Ovary (tissue), 3 donors: ENCODE data around the gene TRIOBP.

Experiments used
- EP300 ChIP-seq: sonication (generic); formaldehyde crosslinking; IDR thresholded peaks from one replicate; pipeline ENCODE4 v1.6.1; 2017; ENCODE audit warnings: antibody characterized with exemption
- POLR2A ChIP-seq: fragments of 450-650 bp; IDR thresholded peaks from one replicate; pipeline ENCODE4 v1.6.1; 2017; ENCODE audit warnings: antibody characterized with exemption, mild to moderate bottlenecking, moderate library complexity
- TF ChIP-seq, protein P1 (sequence below), 3 donors: fragments of 450-650 bp in 2 of 3; fragments of 200-600 bp in 1 of 3; IDR thresholded peaks; one replicate each; pipeline versions ENCODE4 v1.5.1 to v1.8.0; 2016 to 2022; ENCODE audit warnings: antibody characterized with exemption in 3 of 3, mild to moderate bottlenecking in 1 of 3
- donor health status: DM: no; HTN: no; CAD: no.

DNA sequence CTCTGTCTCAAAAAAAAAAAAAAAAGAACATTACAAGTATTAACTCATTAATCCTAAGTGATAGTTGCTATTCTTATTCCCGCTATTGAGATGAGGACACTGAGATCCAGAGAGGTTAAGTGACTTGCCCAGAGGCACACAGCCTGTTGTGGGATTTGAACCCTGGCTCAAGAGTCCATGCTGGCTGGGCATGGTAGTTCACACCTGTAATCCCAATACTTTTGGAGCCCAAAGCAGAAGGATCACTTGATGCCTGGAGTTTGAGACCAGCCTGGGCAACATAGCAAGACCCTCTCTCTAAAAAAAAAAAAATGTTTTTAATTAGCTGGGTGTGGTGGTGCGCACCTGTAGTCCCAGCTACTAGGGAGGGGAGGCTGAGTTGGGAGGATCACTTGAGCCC is 115.0 kb downstream of the TRIOBP start:
- TF ChIP-seq, protein P1, sequence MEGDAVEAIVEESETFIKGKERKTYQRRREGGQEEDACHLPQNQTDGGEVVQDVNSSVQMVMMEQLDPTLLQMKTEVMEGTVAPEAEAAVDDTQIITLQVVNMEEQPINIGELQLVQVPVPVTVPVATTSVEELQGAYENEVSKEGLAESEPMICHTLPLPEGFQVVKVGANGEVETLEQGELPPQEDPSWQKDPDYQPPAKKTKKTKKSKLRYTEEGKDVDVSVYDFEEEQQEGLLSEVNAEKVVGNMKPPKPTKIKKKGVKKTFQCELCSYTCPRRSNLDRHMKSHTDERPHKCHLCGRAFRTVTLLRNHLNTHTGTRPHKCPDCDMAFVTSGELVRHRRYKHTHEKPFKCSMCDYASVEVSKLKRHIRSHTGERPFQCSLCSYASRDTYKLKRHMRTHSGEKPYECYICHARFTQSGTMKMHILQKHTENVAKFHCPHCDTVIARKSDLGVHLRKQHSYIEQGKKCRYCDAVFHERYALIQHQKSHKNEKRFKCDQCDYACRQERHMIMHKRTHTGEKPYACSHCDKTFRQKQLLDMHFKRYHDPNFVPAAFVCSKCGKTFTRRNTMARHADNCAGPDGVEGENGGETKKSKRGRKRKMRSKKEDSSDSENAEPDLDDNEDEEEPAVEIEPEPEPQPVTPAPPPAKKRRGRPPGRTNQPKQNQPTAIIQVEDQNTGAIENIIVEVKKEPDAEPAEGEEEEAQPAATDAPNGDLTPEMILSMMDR (IDR thresholded peaks at IDR 0.05) = no peak
- TF ChIP-seq POLR2A (no peak), EP300 (no peak)
